HG02678 (cell line): ENCODE measurements around the gene SLC24A3.
"Not testable (repeated sequence)": the region's sequence is repeated elsewhere in the genome, so short reads cannot be mapped to it uniquely, and the experiment has no call there.

ENCODE experiments used
- ATAC-seq: cut with Tn5 transposase; IDR thresholded peaks from one replicate; pipeline ENCODE4 v1.9.1; 2021; ENCODE audit warnings: mild to moderate bottlenecking, moderate library complexity; ENCODE audit not compliant: unreplicated experiment

Gene SLC24A3

GRCh38 chr20:19754201-19754600 lies 541.8 kb downstream of the SLC24A3 start:
- not testable (repeated sequence) for ATAC-seq

GRCh38 chr20:19756761-19757486 lies 544.5 kb downstream of the SLC24A3 start:
- no peak for ATAC-seq

DNA sequence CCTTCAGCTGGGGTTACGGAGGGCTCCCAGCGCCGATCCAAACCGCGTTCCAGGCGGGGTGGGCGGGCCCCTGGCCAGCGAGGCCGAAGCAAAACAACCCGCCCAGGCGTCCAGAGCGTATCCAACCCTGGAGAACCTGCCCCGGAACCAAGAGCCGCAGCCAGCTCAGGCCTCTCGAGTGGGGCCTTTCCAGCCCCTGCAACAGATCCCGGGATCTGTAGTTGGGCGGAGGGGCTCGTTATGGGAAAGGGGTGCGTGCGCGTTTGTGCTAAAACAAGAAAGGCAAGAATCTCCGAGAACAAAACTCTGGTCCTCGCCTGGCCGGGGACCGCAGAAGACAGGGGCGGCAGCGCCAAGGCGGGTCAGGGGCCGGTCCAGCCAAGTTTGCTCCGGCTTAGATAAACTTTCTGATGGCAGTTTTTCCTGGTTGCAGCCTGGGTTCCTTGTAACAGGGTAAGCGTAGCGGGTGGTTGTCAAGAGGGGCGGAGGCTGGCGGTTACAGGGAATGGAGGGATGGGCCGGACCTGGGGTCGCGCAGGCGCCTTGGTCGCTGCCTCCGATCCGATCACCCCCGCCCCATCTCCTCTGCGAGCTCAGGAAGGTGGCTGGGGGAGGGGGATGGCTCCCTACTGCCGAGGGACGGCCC lies 545.2 kb downstream of the SLC24A3 start:
- ATAC-seq, result no peak

- ATAC-seq, result no peak
Observed at GRCh38 chr20:19758133-19758500, 545.7 kb downstream of the SLC24A3 start, which contains the start of gene RIN2. RIN2 (plus strand) TSS chr20:19758258; CDS start chr20:19889602, 131,344 bp downstream.

- no peak for ATAC-seq
Observed at GRCh38 chr20:19758501-19759331, 546.3 kb downstream of the SLC24A3 start.

DNA sequence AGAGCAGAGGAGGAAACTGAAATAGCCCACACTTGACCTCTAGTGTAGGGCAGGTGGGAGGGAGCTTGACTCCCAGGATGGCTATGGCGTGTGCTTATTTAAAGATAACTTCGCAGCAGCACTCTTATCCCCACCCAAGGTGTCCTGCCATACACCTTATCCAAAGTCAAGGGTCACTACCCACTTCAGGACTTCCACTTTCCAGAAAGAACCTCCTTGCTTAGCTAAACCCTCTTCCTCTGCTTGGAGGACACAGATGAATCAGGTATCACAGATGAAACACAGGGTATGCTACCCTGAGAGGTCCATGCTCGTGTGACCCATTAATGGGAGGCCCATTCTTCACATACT lies 547.9 kb downstream of the SLC24A3 start:
- ATAC-seq, result no peak

- ATAC-seq, result no peak
Observed at GRCh38 chr20:19761326-19761725, 548.9 kb downstream of the SLC24A3 start.

DNA sequence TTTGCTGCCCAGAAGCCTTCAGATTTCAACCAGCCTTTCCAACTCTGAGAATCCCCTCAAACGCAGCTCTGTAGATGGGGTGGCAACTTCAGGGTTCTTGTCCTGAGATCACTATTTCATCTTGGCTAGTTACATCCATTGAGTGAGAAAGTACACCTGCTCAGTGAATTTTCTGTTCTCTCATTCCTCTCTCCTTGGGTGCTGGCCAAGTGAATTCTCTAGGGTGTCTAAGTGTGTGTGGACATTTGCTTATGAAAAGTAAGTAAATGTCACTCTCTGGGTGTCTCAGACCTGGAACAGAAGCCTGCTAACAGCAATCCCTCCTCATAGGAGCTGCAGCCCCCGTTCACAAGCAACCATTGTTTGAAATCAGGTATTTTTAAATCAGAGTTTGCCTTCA lies 549.4 kb downstream of the SLC24A3 start:
- no peak for ATAC-seq

DNA sequence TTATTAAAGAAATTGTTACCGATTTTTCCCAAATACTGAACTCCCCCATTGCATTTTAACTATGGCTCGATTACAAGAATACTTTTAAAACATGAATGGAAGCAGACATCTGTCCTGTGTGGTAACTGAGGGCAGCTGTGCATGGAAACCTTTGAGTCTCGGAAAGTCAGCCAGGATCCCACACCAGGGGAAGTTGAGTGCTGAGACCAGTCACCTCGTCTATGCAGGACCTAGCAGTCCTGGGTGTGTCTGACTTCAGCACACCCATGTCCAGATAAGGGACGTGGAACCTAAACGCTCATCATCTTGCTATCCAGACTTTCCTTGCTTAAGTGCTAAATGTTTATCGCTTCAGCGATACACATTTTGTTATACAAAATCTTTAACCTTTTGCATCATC lies 551.8 kb downstream of the SLC24A3 start:
- ATAC-seq, result no peak

DNA sequence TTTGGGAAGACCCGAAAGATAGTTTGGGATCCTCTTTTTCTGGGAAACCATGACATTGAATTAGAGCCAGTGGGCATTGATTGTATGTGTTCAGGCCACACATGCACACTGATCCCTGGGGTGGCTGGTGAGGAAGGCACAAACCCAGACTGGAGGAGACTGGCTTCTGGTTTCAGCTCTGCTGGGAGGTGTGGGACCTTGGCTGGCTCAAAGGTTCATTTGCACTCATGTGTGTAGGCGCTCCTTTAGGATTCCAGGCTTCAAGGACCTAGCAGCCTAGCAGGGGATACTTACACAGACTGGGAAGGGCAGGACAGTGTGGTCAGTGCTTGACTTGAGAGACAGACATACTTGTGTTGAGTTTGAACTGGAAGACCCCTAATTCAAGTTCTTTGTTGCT lies 552.8 kb downstream of the SLC24A3 start:
- ATAC-seq, result no peak

- no peak for ATAC-seq
Observed at GRCh38 chr20:19765913-19766312, 553.5 kb downstream of the SLC24A3 start.

DNA sequence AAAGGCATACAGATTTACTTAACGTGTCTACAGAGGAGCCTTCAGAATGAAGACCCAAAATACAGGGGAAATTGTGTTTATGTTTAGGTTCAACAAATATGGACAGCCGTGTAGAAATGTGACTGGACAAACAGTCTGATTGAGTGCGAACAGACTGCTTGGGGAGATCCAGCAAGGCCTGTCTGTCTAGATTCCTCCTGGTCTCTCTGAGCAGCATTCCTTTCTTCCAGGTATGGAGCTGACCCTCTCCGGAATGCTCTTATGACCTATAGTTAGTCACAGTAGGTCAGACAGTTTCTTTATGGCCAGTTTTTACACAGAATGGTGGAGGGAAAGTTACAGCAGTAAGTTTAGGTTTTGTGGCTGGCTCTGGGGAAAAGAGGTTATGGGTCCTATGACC lies 554.6 kb downstream of the SLC24A3 start:
- no peak for ATAC-seq

- no peak for ATAC-seq
Observed at GRCh38 chr20:19768325-19768842, 555.9 kb downstream of the SLC24A3 start.

GRCh38 chr20:19769507-19769906 lies 557.1 kb downstream of the SLC24A3 start:
- ATAC-seq, result no peak

DNA sequence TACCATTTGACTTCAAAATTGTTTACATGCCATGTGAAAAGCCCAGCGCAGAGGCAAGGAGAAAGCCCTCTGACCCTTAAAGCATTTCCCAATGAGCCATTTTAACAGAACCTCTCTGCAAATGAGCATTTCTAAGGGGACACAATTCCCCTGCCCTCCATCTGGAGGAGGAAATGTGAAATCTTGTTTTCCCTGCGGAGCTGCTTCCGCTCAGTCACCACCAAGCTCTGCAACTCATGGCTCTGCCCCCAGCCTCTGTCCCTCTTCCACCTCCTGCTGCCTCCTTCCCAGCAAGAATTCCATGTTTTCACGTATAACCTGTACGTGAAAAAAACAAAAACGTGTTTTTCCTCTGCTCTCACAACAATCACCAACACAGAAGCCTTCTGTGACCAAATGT lies 557.9 kb downstream of the SLC24A3 start:
- ATAC-seq, result no peak

DNA sequence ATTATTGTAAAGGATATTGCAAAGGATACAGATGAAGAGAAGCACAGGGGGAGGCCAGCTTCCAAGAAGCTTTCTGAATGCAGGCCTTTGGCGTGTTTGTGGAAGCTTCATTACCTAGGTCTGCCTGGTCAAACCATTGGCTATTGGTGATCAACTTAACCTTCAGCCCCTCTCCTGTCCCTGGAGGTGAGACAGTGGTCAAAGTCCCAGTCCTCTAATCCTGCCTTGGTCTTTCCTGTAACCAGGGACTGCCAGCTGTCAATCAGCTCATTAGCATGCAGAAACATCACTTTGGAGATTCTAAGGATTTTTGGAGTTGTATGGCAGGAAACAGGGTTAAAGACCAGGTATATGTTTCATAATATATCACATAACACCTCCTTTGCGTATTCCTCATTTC lies 558.6 kb downstream of the SLC24A3 start:
- ATAC-seq, result no peak
